Endothelial cell of umbilical vein (primary cell): Measurements from ENCODE around the gene SERPINI1. TPM values are rescaled to one million over a fixed set of nuclear protein-coding genes. Genes with fewer than 3 reads are reported as not detected.

ENCODE experiments used
- BruUV-seq: library from RNA; stranded (reverse); fragments of 400-500 nt; replicated peaks from 2 replicates; lab custom pipeline; 2021; lab: Mats Ljungman, UMichigan
- CTCF ChIA-PET: fragments of 300-600, 350-600 bp; sonication (Branson Sonifier 250); formaldehyde crosslinking; loops from one replicate; lab custom pipeline; 2021; ENCODE audit warnings: antibody characterized with exemption, inconsistent platforms; lab: Charles Lee
- POLR2A ChIA-PET: fragments of 300-600, 350-600 bp; sonication (Branson Sonifier 250); formaldehyde crosslinking; loops from one replicate; lab custom pipeline; 2021; ENCODE audit warnings: antibody characterized with exemption, inconsistent platforms; lab: Charles Lee
- DNase-seq: peaks from one replicate; pipeline ENCODE4 v3.0.0-alpha.2; 2011; ENCODE audit warnings: low read depth, low spot score
- FAIRE-seq: peaks from 2 replicates; lab custom pipeline; 2011; peaks lifted over from hg19 to GRCh38; lab: Jason Lieb, UNC
- H2AFZ ChIP-seq: 2 replicates; pipeline ENCODE4 v1.6.0; 2012; ENCODE audit warnings: low read depth, low read length, control low read depth, inconsistent platforms
- H3K27ac ChIP-seq: 2 replicates; pipeline ENCODE4 v1.5.1; 2011; ENCODE audit warnings: low read depth, mild to moderate bottlenecking, control low read depth, low read length, moderate library complexity; ENCODE audit not compliant: insufficient read depth
- H3K27me3 ChIP-seq, 2 experiments: 2 replicates each; pipeline versions ENCODE4 v1.6.0 to v1.6.1; 2011; ENCODE audit warnings: low read length in 2 of 2, mixed read lengths in 1 of 2; ENCODE audit not compliant: control insufficient read depth in 2 of 2, insufficient read depth in 2 of 2
- H3K36me3 ChIP-seq, 2 experiments: 2 replicates in 1 of 2; 3 replicates in 1 of 2; pipeline ENCODE4 v1.5.1; 2011; ENCODE audit warnings: low read length in 2 of 2, mild to moderate bottlenecking in 1 of 2, moderate library complexity in 1 of 2; ENCODE audit not compliant: control insufficient read depth in 2 of 2, insufficient read depth in 2 of 2; ENCODE audit errors: extremely low read depth in 1 of 2
- H3K4me1 ChIP-seq: 3 replicates; pipeline ENCODE4 v1.5.1; 2011; ENCODE audit warnings: mild to moderate bottlenecking, low read length; ENCODE audit not compliant: control insufficient read depth, insufficient read depth; ENCODE audit errors: extremely low read depth
- H3K4me2 ChIP-seq: 2 replicates; pipeline ENCODE4 v1.6.1; 2011; ENCODE audit warnings: low read length, control low read depth, mixed read lengths; ENCODE audit not compliant: insufficient read depth
- H3K4me3 ChIP-seq, 3 experiments: fragments of 200-600 bp in 1 of 3; sonication (generic), shearing (Covaris generic) in 1 of 3; replicated peaks in 1 of 3; 2 replicates each; pipeline ENCODE4 v1.5.1; 2011 to 2016; ENCODE audit warnings: control low read depth in 3 of 3, low read length in 3 of 3, mild to moderate bottlenecking in 2 of 3, inconsistent platforms in 1 of 3, low read depth in 1 of 3, moderate library complexity in 1 of 3; ENCODE audit not compliant: insufficient read depth in 1 of 3
- H3K79me2 ChIP-seq: 2 replicates; pipeline ENCODE4 v1.6.0; 2012; ENCODE audit warnings: low read length, inconsistent platforms; ENCODE audit not compliant: control insufficient read depth, insufficient read depth
- H3K9ac ChIP-seq: replicated peaks from 2 replicates; pipeline ENCODE3; 2011; ENCODE audit warnings: low read length, control low read depth; ENCODE audit not compliant: insufficient read depth; ENCODE audit errors: extremely low read depth
- H3K9me1 ChIP-seq: replicated peaks from 3 replicates; pipeline ENCODE4 v1.6.0; 2011; ENCODE audit warnings: mild to moderate bottlenecking, low read length; ENCODE audit not compliant: control insufficient read depth, insufficient read depth; ENCODE audit errors: extremely low read depth
- H3K9me3 ChIP-seq: replicated peaks from 2 replicates; pipeline ENCODE4 v1.5.1; 2012; ENCODE audit warnings: low read length, inconsistent platforms; ENCODE audit not compliant: control insufficient read depth, insufficient read depth
- H4K20me1 ChIP-seq: replicated peaks from 2 replicates; pipeline ENCODE3; 2011; ENCODE audit warnings: mild to moderate bottlenecking, low read length; ENCODE audit not compliant: control insufficient read depth, insufficient read depth; ENCODE audit errors: extremely low read depth
- CTCF ChIP-seq, 2 donors: IDR thresholded peaks; 1 replicate in 1 of 2; 2 replicates in 1 of 2; pipeline ENCODE4 v1.5.1; 2011; ENCODE audit warnings: low read length in 2 of 2, mild to moderate bottlenecking in 2 of 2, moderate library complexity in 2 of 2, control low read depth in 1 of 2, inconsistent platforms in 1 of 2, low read depth in 1 of 2; ENCODE audit not compliant: insufficient read depth in 1 of 2; ENCODE audit errors: extremely low read depth in 1 of 2
- EZH2 ChIP-seq: IDR thresholded peaks from 2 replicates; pipeline ENCODE4 v1.6.1; 2012; ENCODE audit warnings: borderline replicate concordance, low read depth, mild to moderate bottlenecking, moderate library complexity, low read length, inconsistent platforms; ENCODE audit not compliant: severe bottlenecking
- FOS ChIP-seq: IDR thresholded peaks from 2 replicates; pipeline ENCODE4 v1.6.1; 2011; ENCODE audit warnings: mild to moderate bottlenecking, low read length, moderate library complexity, borderline replicate concordance; ENCODE audit not compliant: insufficient read depth
- GATA2 ChIP-seq: IDR thresholded peaks from 2 replicates; pipeline ENCODE4 v1.7.0; 2011; ENCODE audit warnings: low read depth, mild to moderate bottlenecking, moderate library complexity, mixed read lengths, low read length; ENCODE audit not compliant: insufficient read length, insufficient read depth
- JUN ChIP-seq: IDR thresholded peaks from 2 replicates; pipeline ENCODE4 v1.6.1; 2011; ENCODE audit warnings: borderline replicate concordance, low read depth; ENCODE audit not compliant: insufficient read length, insufficient read depth
- MAX ChIP-seq: IDR thresholded peaks from 2 replicates; pipeline ENCODE4 v1.6.1; 2011; ENCODE audit not compliant: insufficient read depth, insufficient read length
- MYC ChIP-seq: IDR thresholded peaks from one replicate; pipeline ENCODE4 v1.6.1; 2011; ENCODE audit warnings: mild to moderate bottlenecking, low read depth, low read length
- POLR2A ChIP-seq: IDR thresholded peaks from 2 replicates; pipeline ENCODE4 v1.6.1; 2012; ENCODE audit warnings: low read depth, mild to moderate bottlenecking, control low read depth, low read length
- POLR2AphosphoS5 ChIP-seq: IDR thresholded peaks from 2 replicates; pipeline ENCODE4 v1.6.1; 2012; ENCODE audit warnings: low read depth, mild to moderate bottlenecking, control low read depth, low read length, moderate library complexity; ENCODE audit not compliant: insufficient read depth
- dilution Hi-C: fragments of 300-500 bp; cut with MboI; formaldehyde crosslinking; loops from one replicate; pipeline ENCODE4 v1.15.0; 2019; ENCODE audit warnings: low sequenced_read_pairs; ENCODE audit not compliant: extremely low pct_ligation_motif_present
- intact Hi-C: fragments of 100-400 bp; cut with micrococcal nuclease; formaldehyde crosslinking; loops from one replicate; pipeline ENCODE4 v1.10.0; 2022
- polyA plus RNA-seq, 4 experiments: library from polyadenylated mRNA; depleted of rRNA in 3 of 4; stranded (reverse) in 3 of 4; unstranded in 1 of 4; fragments of >200 nt; gene quantifications; 2 replicates each; pipeline versions ENCODE4 v1.2.1 to v1.2.3, GENCODE V29; 2011 to 2012; ENCODE audit warnings: missing spikeins in 1 of 4
- total RNA-seq: library from RNA; stranded (reverse); gene quantifications from 2 replicates; pipeline ENCODE4 v1.2.3, GENCODE V29; 2021

SERPINI1 gene
- total and polyA plus RNA-seq, 2 donors (not counting 3 experiments of a cell fraction or from before 2014, with no cell fraction given) = 0.22 to 0.28 TPM

GRCh38 chr3:167867981-167868380 lies 132.5 kb downstream of the SERPINI1 start:
- Histone ChIP-seq H3K27ac (no peak overlapping the region), H3K27me3 (no peaks in the 10 kb centered on the region), H2AFZ (no peak overlapping the region), H3K4me2 (no peak overlapping the region), H3K9me1 (no peaks in the 10 kb centered on the region), H3K4me1 (no peaks in the 10 kb centered on the region), H3K79me2 (no peaks in the 10 kb centered on the region), H3K9ac (no peak overlapping the region), H4K20me1 (no peaks in the 10 kb centered on the region), H3K4me3 (no peak overlapping the region), H3K9me3 (no peaks in the 10 kb centered on the region), H3K36me3 (no peaks in the 10 kb centered on the region)
- no peak for TF ChIP-seq EZH2
- intact Hi-C loops (no loop called here), dilution Hi-C loops (no loop called here)
- DNase-seq = no peak
- no peak for FAIRE-seq
- POLR2A ChIA-PET = no interaction called here
- no TSS peak for BruUV-seq
- CTCF ChIA-PET = no interaction called here

- Histone ChIP-seq H3K9ac (no peak overlapping the region), H3K36me3 (no peaks in the 10 kb centered on the region), H3K4me1 (no peaks in the 10 kb centered on the region), H3K27ac (no peak overlapping the region), H2AFZ (no peak overlapping the region), H3K4me3 (no peak overlapping the region), H4K20me1 (no peaks in the 10 kb centered on the region), H3K9me3 (no peaks in the 10 kb centered on the region), H3K4me2 (no peak overlapping the region), H3K27me3 (no peaks in the 10 kb centered on the region), H3K9me1 (no peaks in the 10 kb centered on the region), H3K79me2 (no peaks in the 10 kb centered on the region)
- dilution Hi-C loops = no loop called here
- no peak for DNase-seq
- FAIRE-seq = no peak
- intact Hi-C loops = no loop called here
- TF ChIP-seq FOS (no peak), MYC (no peak), POLR2AphosphoS5 (no peak), JUN (no peak), POLR2A (no peak), EZH2 (no peak), CTCF (IDR thresholded peaks at IDR 0.05; ENCODE audit: extremely low read depth in 1 of 2, insufficient read depth in 1 of 2, low read depth in 1 of 2, low read length in 2 of 2) (no peak), GATA2 (no peak), MAX (no peak)
- ChIA-PET CTCF (interaction anchor here (1.8 kb wide), 1 partner anchor 12 kb away, joined by 6 read pairs; no protein-coding TSS in a partner anchor), POLR2A (no interaction called here)
- no TSS peak for BruUV-seq
Measured at GRCh38 chr3:167870181-167870580, 134.7 kb downstream of the SERPINI1 start.
